ENCODE data around the gene SEMA5B.

DNA sequence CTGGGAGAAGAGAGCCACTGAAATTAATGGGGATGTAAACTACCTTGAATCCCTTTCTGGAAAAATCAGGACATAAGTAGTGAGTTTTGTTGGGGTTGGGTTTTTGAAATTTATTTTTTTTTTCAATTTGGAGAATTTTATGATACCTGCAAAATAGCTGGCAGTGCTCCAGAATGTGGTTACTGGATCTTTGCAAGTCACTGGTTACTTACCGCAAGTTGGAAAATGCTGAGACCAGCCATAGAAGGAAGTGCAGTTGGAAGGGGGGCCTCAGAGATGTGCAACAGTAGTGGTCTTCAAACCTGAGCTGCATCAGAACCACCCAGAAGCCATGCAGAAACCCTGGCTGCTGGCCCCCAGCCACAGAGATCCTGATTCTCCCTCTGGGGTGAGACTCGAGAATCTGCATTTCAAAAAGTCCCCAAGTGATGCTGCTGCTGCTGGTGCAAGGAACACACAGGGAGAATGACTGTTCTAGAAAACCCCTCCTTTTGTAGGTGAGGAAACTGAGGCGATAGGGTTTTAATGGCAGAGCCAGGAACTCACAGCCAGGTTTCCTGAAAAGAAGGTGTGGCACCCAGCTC is 39.7 kb downstream of the SEMA5B start:
- TF ChIP-seq SPI1 (IDR thresholded peaks at IDR 0.05; ENCODE audit: borderline replicate concordance, low read depth) (peak; percentile 31; the same call in 1 of the 2 replicates), POLR2AphosphoS5 (IDR thresholded peaks at IDR 0.05; ENCODE audit: low read depth) (no peak)
- TF ChIP-seq, protein P1, sequence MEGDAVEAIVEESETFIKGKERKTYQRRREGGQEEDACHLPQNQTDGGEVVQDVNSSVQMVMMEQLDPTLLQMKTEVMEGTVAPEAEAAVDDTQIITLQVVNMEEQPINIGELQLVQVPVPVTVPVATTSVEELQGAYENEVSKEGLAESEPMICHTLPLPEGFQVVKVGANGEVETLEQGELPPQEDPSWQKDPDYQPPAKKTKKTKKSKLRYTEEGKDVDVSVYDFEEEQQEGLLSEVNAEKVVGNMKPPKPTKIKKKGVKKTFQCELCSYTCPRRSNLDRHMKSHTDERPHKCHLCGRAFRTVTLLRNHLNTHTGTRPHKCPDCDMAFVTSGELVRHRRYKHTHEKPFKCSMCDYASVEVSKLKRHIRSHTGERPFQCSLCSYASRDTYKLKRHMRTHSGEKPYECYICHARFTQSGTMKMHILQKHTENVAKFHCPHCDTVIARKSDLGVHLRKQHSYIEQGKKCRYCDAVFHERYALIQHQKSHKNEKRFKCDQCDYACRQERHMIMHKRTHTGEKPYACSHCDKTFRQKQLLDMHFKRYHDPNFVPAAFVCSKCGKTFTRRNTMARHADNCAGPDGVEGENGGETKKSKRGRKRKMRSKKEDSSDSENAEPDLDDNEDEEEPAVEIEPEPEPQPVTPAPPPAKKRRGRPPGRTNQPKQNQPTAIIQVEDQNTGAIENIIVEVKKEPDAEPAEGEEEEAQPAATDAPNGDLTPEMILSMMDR (IDR thresholded peaks at IDR 0.05; ENCODE audit: insufficient read depth, low read length): no peak
- TF ChIP-seq, protein P2, sequence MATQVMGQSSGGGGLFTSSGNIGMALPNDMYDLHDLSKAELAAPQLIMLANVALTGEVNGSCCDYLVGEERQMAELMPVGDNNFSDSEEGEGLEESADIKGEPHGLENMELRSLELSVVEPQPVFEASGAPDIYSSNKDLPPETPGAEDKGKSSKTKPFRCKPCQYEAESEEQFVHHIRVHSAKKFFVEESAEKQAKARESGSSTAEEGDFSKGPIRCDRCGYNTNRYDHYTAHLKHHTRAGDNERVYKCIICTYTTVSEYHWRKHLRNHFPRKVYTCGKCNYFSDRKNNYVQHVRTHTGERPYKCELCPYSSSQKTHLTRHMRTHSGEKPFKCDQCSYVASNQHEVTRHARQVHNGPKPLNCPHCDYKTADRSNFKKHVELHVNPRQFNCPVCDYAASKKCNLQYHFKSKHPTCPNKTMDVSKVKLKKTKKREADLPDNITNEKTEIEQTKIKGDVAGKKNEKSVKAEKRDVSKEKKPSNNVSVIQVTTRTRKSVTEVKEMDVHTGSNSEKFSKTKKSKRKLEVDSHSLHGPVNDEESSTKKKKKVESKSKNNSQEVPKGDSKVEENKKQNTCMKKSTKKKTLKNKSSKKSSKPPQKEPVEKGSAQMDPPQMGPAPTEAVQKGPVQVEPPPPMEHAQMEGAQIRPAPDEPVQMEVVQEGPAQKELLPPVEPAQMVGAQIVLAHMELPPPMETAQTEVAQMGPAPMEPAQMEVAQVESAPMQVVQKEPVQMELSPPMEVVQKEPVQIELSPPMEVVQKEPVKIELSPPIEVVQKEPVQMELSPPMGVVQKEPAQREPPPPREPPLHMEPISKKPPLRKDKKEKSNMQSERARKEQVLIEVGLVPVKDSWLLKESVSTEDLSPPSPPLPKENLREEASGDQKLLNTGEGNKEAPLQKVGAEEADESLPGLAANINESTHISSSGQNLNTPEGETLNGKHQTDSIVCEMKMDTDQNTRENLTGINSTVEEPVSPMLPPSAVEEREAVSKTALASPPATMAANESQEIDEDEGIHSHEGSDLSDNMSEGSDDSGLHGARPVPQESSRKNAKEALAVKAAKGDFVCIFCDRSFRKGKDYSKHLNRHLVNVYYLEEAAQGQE (IDR thresholded peaks at IDR 0.05; ENCODE audit: insufficient replicate concordance, low read depth): no peak

All from HL-60 (cell line).